Right lobe of liver (tissue), 4 donors: ENCODE results near the gene ARHGAP44.

Source experiments
- CTCF ChIP-seq, 4 donors: fragments of 200-600 bp in 3 of 4; fragments of 450-650 bp in 1 of 4; IDR thresholded peaks; one replicate each; pipeline versions ENCODE4 v1.5.1 to v1.8.0; 2016 to 2022; ENCODE audit warnings: antibody characterized with exemption in 4 of 4, mild to moderate bottlenecking in 2 of 4
- POLR2A ChIP-seq: fragments of 450-650 bp; IDR thresholded peaks from one replicate; pipeline ENCODE4 v1.6.1; 2017; ENCODE audit warnings: antibody characterized with exemption, mild to moderate bottlenecking
- donor health status: DM: no; HTN: no; CAD: no.
- donor health status: DM: no; HTN: no; CAD: no.
- donor health status: DM: no; HTN: yes; CAD: no.

GRCh38 chr17:12909046-12909445, 119.7 kb downstream of the ARHGAP44 start:
- no peak for TF ChIP-seq CTCF (IDR thresholded peaks at IDR 0.05)
- no peak for TF ChIP-seq POLR2A
